Posterior vena cava (tissue), 2 donors: ENCODE measurements around the gene AGTRAP. TPM values are rescaled to one million over a fixed set of nuclear protein-coding genes. Genes with fewer than 3 reads are reported as not detected.

ENCODE experiments used
- DNase-seq: peaks from one replicate; pipeline ENCODE4 v3.0.0-alpha.2; 2020; ENCODE audit warnings: low spot score
- intact Hi-C, 2 donors: fragments of 100-400 bp; cut with DNase I; formaldehyde crosslinking; loops; one replicate each; pipeline versions ENCODE4 v1.14.1 to v1.14.2; 2022 to 2023
- total RNA-seq, 2 donors: library from RNA; stranded (reverse); fragmentation: NEBNext Ultra II Directional; extraction: Animal tissue kit (Norgen Biotek cat#: 25700); gene quantifications; one replicate each; pipeline ENCODE4 v1.2.1, GENCODE V29; 2021
- donor health status: DM: yes; HTN: yes; CAD: no.
- donor health status: DM: yes; HTN: yes; CAD: no.

AGTRAP gene
- total RNA-seq, 2 donors from 2014 or later, result 35.1 to 39.1 TPM

DNA sequence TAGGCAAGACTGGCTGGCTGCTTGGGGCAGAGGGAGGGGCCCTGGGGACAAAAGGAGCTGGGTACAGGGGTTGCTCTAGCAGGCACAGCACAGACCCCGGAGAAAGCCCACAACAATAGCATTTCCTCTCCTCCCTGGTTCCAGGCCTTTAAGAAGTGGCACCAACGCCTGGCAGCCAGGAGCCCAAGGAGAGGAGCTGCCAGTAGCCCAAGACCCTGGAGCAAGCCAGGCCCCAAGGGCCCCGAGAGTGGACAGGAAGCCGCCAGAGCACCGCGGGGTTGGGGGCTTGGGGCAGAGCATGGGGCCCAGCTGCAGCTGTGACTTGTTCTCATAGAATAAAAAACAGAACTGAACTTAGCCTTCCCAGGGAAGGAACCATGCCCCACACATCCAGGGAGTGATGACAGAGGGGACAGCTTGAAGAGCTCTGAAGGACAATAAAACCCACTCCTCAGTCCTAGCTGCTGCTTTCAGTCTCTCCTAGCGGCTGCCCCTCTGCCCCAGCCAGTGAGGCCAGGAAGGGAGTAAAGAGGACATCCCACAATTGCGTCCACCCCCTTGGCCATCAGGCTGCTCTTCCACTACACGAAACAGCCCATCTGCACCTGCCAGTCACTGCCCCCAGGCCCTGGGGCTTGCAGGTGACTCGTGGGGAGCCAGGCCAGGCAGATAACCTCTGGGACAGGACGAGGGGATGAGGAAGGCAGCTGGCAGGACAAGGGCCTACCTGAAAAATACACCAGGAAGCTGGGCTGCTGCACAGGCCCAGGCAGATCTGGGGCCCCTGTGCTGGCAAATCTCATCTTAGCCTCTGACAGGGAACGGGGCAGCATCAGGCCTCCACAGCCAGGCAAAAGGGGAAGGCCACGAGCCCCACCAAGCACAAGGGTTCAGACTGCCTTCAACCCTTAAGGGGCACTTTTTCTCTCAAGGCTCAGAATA, 53.5 kb downstream of the AGTRAP start:
- peak; percentile 62 for DNase-seq
- intact Hi-C loops, result loop anchor here in 1 of 2 donors (10.0 kb wide), 1 partner anchor 55 kb away; the partner anchor contains the start of gene AGTRAP

DNA sequence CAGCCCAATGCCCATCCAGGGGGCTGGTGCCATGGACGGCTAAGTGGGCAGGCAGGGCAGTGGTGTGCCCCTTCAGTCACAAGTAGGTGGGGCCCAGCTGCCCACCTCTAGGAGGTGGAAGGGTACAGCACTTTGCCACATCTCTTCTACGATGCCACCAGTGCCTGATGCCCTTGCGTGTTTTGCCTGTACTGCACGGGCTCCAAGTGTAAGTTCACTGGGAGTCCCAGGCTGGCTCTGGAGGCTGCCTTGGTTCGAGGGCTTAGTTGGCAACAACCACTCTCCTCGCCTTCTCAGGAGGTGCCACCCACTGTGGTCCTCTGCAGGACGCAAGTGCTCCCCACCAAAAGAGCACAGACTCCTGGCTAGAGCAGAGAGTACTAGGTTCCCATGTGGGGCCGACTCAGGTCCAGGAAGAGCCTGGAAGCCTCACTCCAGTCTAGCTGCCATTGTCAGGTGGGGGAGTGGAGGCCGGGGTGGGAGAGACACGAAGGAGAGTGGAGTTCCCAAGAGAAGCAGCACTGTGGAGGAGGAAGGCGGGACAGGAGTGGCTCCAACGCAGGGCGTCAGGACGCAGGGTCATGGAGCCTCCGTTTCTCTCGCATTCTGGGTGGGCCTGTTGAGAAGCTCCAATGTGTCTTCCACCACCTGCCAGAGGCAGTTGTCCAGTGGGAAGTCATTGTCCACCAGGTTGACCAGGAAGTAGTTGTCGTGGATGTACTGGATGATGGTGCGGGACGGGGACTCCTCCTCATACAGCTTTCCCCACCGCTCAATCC, 54.4 kb downstream of the AGTRAP start:
- DNase-seq, result peak; percentile 47
- intact Hi-C loops, result no loop called here

GRCh38 chr1:11790880-11791715, 55.2 kb downstream of the AGTRAP start:
- intact Hi-C loops, result no loop called here
- DNase-seq, result peak; percentile 96

DNA sequence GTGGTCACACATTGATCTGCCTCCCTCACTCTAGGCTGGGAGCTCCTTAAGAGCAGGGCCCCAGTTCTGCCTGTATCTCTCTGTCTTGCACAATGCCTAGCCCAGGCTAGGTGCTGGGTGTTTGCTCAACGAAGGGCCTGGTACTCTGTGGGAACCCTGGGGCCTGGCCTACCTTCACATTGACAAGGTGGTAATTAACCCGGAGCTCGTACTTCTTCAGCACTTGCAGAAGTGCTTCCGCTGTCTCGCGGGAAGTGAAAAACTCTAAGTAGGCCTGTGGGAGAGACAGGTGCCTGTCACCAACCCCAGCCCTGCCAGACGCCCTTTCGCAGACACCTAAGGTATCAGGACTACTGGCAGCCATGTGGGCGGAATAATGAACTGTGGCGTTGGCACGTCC, 56.2 kb downstream of the AGTRAP start:
- DNase-seq, result peak; percentile 62
- intact Hi-C loops, result no loop called here

DNA sequence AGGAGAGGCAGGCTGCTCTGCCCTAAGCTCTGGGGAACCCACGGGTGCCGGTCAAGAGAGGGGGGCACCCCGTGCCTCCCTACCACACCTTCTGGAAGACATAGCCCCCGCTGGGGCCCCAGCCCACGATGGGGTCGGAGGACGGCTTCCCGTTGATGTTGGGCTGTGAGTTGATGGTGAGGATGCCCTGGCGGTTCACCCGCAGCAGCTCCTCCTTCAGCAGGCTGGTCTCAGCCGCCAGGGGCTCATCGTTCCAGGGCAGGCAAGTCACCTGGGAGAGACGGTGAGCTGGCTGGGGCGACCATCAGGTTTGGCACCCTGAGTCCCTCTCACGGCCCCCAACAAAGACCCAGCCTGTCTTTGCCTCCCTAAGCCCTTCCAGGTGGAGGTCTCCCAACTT, 57.9 kb downstream of the AGTRAP start:
- peak; percentile 67 for DNase-seq
- intact Hi-C loops, result no loop called here

DNA sequence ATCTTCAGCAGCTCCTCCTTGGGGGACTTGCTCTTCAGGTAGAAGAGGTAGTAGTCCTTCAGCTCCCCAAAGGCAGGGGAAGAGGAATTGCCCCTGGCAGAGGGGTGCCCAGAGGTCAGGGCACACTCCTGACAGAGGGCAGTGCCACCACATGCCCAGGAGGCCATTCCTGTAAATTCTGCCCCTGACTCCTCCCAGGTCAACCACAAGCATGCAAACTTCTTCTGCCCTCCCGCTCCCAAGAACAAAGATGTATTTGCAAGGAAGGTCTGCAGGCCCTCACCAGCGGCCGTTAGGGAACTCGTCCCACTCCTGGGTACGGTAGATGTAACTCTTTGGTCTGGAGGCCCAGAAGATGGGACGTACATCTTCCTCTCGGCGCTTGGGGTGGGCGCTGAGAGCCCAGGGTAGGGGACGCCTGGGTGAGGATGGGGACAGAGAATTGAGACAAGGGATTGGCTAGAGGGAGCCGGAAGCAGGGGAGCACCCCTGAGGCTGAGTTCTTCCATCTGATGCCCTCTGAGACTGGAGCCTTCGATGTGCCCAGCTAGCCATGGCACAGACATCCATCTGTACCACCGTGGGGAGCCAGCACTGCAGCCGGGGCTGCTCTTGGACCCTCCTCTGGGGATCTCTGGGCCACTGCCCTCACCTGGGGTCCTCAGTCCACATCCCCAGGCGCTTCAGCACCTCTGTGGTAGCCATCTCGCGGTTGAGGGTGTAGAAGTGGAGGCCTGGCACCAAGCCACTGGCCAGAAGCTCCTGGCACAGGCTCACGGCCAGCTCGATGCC, 58.7 kb downstream of the AGTRAP start:
- intact Hi-C loops, result no loop called here

DNA sequence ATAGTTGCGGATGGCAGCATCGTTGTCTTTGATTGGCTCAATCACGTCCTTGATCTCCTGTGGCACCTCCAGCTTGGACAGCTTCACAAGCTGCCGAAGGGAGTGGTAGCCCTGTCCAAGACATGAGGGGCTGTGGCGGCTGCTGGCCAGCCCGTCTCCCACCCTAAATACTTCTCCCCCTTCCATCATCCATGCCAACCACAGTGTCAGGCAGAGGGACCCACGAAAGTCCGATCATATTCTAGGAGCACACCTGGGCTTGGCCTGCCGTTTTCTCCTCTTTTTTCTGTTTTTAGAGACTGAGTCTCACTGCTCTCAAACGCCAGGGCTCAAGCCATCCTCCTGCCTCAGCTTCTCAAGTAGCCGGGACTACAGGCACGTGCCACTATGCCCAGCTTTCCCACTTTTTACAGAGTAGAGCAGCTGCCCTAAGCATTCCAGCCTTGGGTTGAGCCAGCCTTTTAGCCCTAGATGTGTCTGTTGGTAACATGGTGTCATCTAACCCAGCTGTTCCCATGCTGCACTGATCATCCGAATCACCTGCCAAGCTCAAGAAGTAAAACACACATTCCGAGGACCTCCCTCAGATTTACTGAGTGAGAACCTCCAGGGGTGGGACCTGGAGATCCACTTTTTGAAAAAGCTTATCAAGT, 59.4 kb downstream of the AGTRAP start:
- peak; percentile 20 for DNase-seq

More for the DNA sequence above, 58.7 kb downstream of the AGTRAP start:
- peak; percentile 72 for DNase-seq

GRCh38 chr1:11796036-11796828, 60.3 kb downstream of the AGTRAP start:
- DNase-seq, result peak; percentile 69
- intact Hi-C loops, result no loop called here

More for the DNA sequence above, 59.4 kb downstream of the AGTRAP start:
- intact Hi-C loops, result no loop called here

DNA sequence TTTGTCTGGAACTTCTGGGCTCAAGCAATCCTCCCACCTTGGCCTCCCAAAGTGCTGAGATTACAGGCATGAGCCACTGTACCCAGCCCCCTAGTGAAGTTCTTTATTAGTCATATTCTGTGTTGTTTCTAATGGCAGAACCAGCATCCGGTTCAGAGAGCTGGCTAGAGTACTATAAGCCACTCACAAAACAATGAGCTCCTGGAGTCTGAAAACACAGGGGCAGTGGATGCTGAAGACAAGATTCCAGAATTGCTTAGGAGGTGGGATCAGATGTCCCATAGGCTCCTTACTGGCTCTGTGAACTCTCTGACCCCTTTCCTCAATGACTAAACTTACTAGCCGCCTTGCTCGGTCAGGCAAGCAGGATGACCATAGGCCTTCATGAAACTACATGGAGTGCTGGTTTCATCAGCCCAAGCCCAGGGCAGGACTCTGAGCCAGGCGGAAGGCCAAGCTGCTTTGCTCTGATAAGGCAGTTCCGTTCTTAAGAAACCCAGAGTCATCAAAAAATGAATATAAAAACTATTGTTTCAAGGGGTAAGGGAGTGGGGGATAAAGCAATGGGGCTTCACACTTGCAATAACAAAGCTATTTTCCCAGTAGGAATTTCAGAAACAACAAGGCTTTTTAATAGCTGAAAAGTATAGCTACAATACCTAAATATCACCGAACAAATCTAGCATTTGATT, 61.7 kb downstream of the AGTRAP start:
- intact Hi-C loops, result no loop called here
- peak; percentile 93 for DNase-seq

DNA sequence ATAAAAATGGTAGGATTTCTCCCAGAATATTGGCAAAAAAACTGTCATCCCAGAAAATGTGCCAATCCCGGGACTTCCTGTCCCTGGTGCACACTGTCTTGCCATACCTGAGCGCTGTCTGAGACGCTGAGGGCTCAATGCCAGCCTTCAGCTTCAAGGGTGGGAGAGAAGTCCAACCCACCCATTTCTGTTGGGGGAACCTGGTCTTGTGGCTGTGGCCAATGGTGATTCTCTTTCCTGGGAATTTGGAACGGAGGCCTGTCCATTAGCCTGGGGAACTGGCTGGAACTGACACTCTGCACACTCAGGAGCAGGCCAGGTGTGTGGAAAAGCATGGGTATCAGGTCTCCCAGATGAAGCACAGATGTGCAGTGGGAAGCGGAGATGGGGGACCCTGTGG, 63.2 kb downstream of the AGTRAP start:
- DNase-seq, result peak; percentile 53
- intact Hi-C loops, result no loop called here

GRCh38 chr1:11799896-11800295, 64.0 kb downstream of the AGTRAP start:
- DNase-seq, result peak; percentile 18

DNA sequence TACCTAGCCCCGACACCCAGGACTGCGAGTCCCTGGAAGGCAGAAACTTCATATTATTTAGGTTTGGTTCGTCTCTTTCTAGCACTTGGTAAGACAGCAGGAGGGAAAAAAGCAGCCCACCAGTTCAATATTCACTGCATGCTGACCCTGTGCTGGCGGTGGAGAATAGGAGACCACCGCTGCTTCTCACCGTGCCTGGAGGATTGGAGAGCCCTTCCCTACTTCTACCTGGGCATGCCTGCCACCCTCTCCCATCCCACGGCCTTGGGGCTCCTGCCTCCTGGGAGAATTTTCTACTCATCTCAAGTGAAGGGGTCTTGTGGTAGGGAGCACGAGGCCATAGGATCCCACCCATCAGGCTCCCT, 64.4 kb downstream of the AGTRAP start:
- DNase-seq, result no peak
- intact Hi-C loops, result no loop called here

More at GRCh38 chr1:11799896-11800295, 64.0 kb downstream of the AGTRAP start:
- intact Hi-C loops, result no loop called here

Other genes starting within 250 kb of the AGTRAP start
- gene FBXO2, start 81.7 kb upstream of the AGTRAP start, total RNA-seq, result 1 to 10 TPM; 1.9 to 3.0 TPM
- gene FBXO44, start 81.3 kb upstream of the AGTRAP start, total RNA-seq, result 10 to 100 TPM; 11.6 to 14.1 TPM
- gene FBXO6, start 71.9 kb upstream of the AGTRAP start, total RNA-seq, result 1 to 10 TPM; 5.5 to 6.0 TPM
- gene MAD2L2, start 55.0 kb upstream of the AGTRAP start, total RNA-seq, result 10 to 100 TPM; 18.4 to 22.6 TPM
- under 1 TPM; 0.05 to 0.09 TPM for gene DRAXIN, start 44.4 kb upstream of the AGTRAP start, total RNA-seq
- gene C1orf167, start 26.1 kb downstream of the AGTRAP start, total RNA-seq, result 1 to 10 TPM; 2.1 to 2.3 TPM
- gene MTHFR, start 69.8 kb downstream of the AGTRAP start, total RNA-seq, result 10 to 100 TPM; 31.0 to 31.7 TPM
- gene CLCN6, start 70.1 kb downstream of the AGTRAP start, total RNA-seq, result 10 to 100 TPM; 16.8 to 16.9 TPM
- 1 to 10 TPM in 1 of 2 donors, not detected in 1; 3.8 TPM for gene NPPA, start 111.6 kb downstream of the AGTRAP start, total RNA-seq
- gene NPPB, start 122.8 kb downstream of the AGTRAP start, total RNA-seq, result not detected
- gene KIAA2013, start 190.3 kb downstream of the AGTRAP start, total RNA-seq, result 10 to 100 TPM; 34.0 to 39.6 TPM
- 10 to 100 TPM; 70.0 to 91.2 TPM for gene PLOD1, start 198.6 kb downstream of the AGTRAP start, total RNA-seq
- gene MFN2, start 244.3 kb downstream of the AGTRAP start, total RNA-seq, result 100 to 1,000 TPM in 1 of 2 donors, 10 to 100 TPM in 1; 94.8 to 102 TPM